GM23338 (cell line): ENCODE data around the gene FARS2. TPM values are rescaled to one million over a fixed set of nuclear protein-coding genes. Genes with fewer than 3 reads are reported as not detected.

Experiments used
- ATAC-seq: fragments of 200-7000 bp; cut with Tn5 transposase; 3 replicates; pipeline ENCODE4 v1.9.1; 2020
- DNase-seq: peaks from one replicate; pipeline ENCODE4 v3.0.0-alpha.2; 2015; ENCODE audit warnings: low spot score
- H2AFZ ChIP-seq: fragments of 200-600 bp; sonication (generic); 2 replicates; pipeline ENCODE4 v1.8.0; 2016; ENCODE audit warnings: antibody characterized with exemption, mild to moderate bottlenecking, moderate library complexity
- H3F3A ChIP-seq: fragments of 200-600 bp; sonication (generic); replicated peaks from 2 replicates; pipeline ENCODE4 v1.8.0; 2017; ENCODE audit warnings: antibody characterized with exemption, mixed run types, low read depth
- H3K27ac ChIP-seq: fragments of 200-600 bp; sonication (generic); 2 replicates; pipeline ENCODE4 v1.6.1; 2016; ENCODE audit warnings: low read depth
- H3K27me3 ChIP-seq: fragments of 200-600 bp; sonication (generic); 2 replicates; pipeline ENCODE4 v1.8.0; 2016; ENCODE audit warnings: mild to moderate bottlenecking, mixed run types, moderate library complexity; ENCODE audit not compliant: insufficient read depth
- H3K36me3 ChIP-seq: fragments of 200-600 bp; sonication (generic); 2 replicates; pipeline ENCODE4 v1.8.0; 2016; ENCODE audit warnings: mild to moderate bottlenecking; ENCODE audit not compliant: insufficient read depth
- H3K4me1 ChIP-seq: fragments of 200-600 bp; sonication (generic); 2 replicates; pipeline ENCODE4 v1.8.0; 2016; ENCODE audit warnings: mild to moderate bottlenecking, moderate library complexity; ENCODE audit not compliant: insufficient read depth
- H3K4me2 ChIP-seq: fragments of 200-600 bp; sonication (generic); 2 replicates; pipeline ENCODE4 v1.7.1; 2017; ENCODE audit warnings: mixed run types
- H3K4me3 ChIP-seq: fragments of 200-600 bp; sonication (generic); 2 replicates; pipeline ENCODE4 v1.6.1; 2016; ENCODE audit warnings: mixed run types
- H3K79me2 ChIP-seq: fragments of 200-600 bp; sonication (generic); replicated peaks from 2 replicates; pipeline ENCODE4 v1.8.0; 2017; ENCODE audit warnings: mild to moderate bottlenecking; ENCODE audit not compliant: insufficient read depth
- H3K9me2 ChIP-seq: fragments of 200-600 bp; sonication (generic); 2 replicates; pipeline ENCODE4 v1.8.0; 2017; ENCODE audit not compliant: insufficient read depth
- H4K20me1 ChIP-seq: fragments of 200-600 bp; sonication (generic); replicated peaks from 2 replicates; pipeline ENCODE4 v1.8.0; 2017; ENCODE audit warnings: mild to moderate bottlenecking; ENCODE audit not compliant: insufficient read depth
- H3K27ac Mint-ChIP-seq: 2 replicates; pipeline ENCODE4 v1.8.0; 2020; ENCODE audit warnings: inconsistent platforms, mild to moderate bottlenecking, moderate library complexity, mixed read lengths
- H3K27me3 Mint-ChIP-seq: 3 replicates; pipeline ENCODE4 v1.8.0; 2022; ENCODE audit warnings: low read depth, mild to moderate bottlenecking, moderate library complexity, mixed read lengths, inconsistent platforms; ENCODE audit not compliant: insufficient read depth, poor library complexity
- H3K36me3 Mint-ChIP-seq: 3 replicates; pipeline ENCODE4 v1.8.0; 2021; ENCODE audit warnings: low read depth, mild to moderate bottlenecking, inconsistent platforms, moderate library complexity, mixed read lengths
- H3K4me1 Mint-ChIP-seq: 3 replicates; pipeline ENCODE4 v1.8.0; 2020; ENCODE audit warnings: mild to moderate bottlenecking, inconsistent platforms, mixed read lengths
- H3K4me3 Mint-ChIP-seq: 3 replicates; pipeline ENCODE4 v1.8.0; 2021; ENCODE audit warnings: moderate library complexity, mild to moderate bottlenecking, inconsistent platforms, mixed read lengths
- H3K9me3 Mint-ChIP-seq: 3 replicates; pipeline ENCODE4 v1.8.0; 2020; ENCODE audit warnings: moderate library complexity, mild to moderate bottlenecking, inconsistent platforms, mixed read lengths
- CREB1 ChIP-seq: fragments of 250-450 bp; sonication (Bioruptor Pico); IDR thresholded peaks from 2 replicates; pipeline ENCODE4 v1.5.0; 2020; ENCODE audit warnings: low read depth, mild to moderate bottlenecking, moderate library complexity
- CTCF ChIP-seq, 2 experiments: fragments of 200-600 bp in 1 of 2; sonication (generic) in 1 of 2; conservative IDR thresholded peaks; 2 replicates each; pipeline versions ENCODE4 v1.5.1 to v1.6.1; 2016 to 2017; ENCODE audit warnings: antibody characterized with exemption in 2 of 2, low read depth in 2 of 2, mild to moderate bottlenecking in 2 of 2, moderate library complexity in 1 of 2
- ETS1 ChIP-seq: IDR thresholded peaks from 2 replicates; pipeline ENCODE4 v1.6.1; 2016; ENCODE audit warnings: antibody characterized with exemption
- EZH2 ChIP-seq: fragments of 200-600 bp; sonication (generic); IDR thresholded peaks from one replicate; pipeline ENCODE4 v1.8.0; 2017; ENCODE audit warnings: antibody characterized with exemption, mild to moderate bottlenecking, low read depth; ENCODE audit not compliant: unreplicated experiment
- EZH2phosphoT487 ChIP-seq: fragments of 200-600 bp; sonication (generic); IDR thresholded peaks from one replicate; pipeline ENCODE4 v1.8.1; 2018; ENCODE audit warnings: antibody characterized with exemption; ENCODE audit not compliant: unreplicated experiment
- JUNB ChIP-seq: IDR thresholded peaks from one replicate; pipeline ENCODE4 v1.6.1; 2016; ENCODE audit warnings: antibody characterized with exemption; ENCODE audit not compliant: unreplicated experiment
- NANOG ChIP-seq: IDR thresholded peaks from 2 replicates; pipeline ENCODE4 v1.6.1; 2016; ENCODE audit warnings: antibody characterized with exemption, borderline replicate concordance
- POLR2AphosphoS5 ChIP-seq: IDR thresholded peaks from 2 replicates; pipeline ENCODE4 v1.6.1; 2016; ENCODE audit warnings: antibody characterized with exemption, low read depth
- ZNF462 ChIP-seq: fragments of 250-450 bp; sonication (Bioruptor Pico); IDR thresholded peaks from 2 replicates; pipeline ENCODE4 v1.5.0; 2020; ENCODE audit warnings: mild to moderate bottlenecking, moderate library complexity
- polyA plus RNA-seq: library from polyadenylated mRNA; unstranded; fragments of >200 nt; fragmentation: Nextera tagmentation; extraction: Ambion mirVana; gene quantifications from 2 replicates; pipeline ENCODE4 v1.2.1, GENCODE V29; 2016
- total RNA-seq: library from RNA; depleted of rRNA; stranded (reverse); fragments of >200 nt; shearing (Covaris generic); gene quantifications from 2 replicates; pipeline ENCODE4 v1.2.3, GENCODE V29; 2014

Gene FARS2
- total and polyA plus RNA-seq, 2 experiments from 2014 or later, result 7.6 to 19.0 TPM

GRCh38 chr6:5693225-5694145, 432.2 kb downstream of the FARS2 start (continued):
- TF ChIP-seq ZNF462 (CRISPR knock-in tag) (no peak), ETS1 (no peak)

GRCh38 chr6:5695260-5696245, 434.2 kb downstream of the FARS2 start:
- Histone ChIP-seq H3K27me3 (no peaks in the 10 kb centered on the region), H3K36me3 (0 out of 2 replicates have a peak, but pooled peaks cover 3% of the 10 kb centered on the region), H3K4me1 (0 out of 2 replicates have a peak, but pooled peaks cover 2% of the 10 kb centered on the region), H3K4me2 (no peak overlapping the region), H3K4me3 (no peak overlapping the region), H2AFZ (no peak overlapping the region), H3F3A (no peaks in the 10 kb centered on the region), H3K27ac (no peak overlapping the region), H4K20me1 (no peaks in the 10 kb centered on the region), H3K79me2 (no peaks in the 10 kb centered on the region), H3K9me2 (no peaks in the 10 kb centered on the region)
- no peak for TF ChIP-seq EZH2
- TF ChIP-seq CTCF (conservative IDR thresholded peaks at IDR 0.05; ENCODE audit: low read depth in 2 of 2), result no peak
- no peak for TF ChIP-seq JUNB
- TF ChIP-seq EZH2phosphoT487, result no peak
- TF ChIP-seq NANOG, result no peak
- TF ChIP-seq POLR2AphosphoS5, result no peak
- no peak for TF ChIP-seq CREB1 (CRISPR knock-in tag)
- Mint-ChIP-seq H3K9me3 (peaks cover 35% of the 10 kb centered on the region), H3K36me3 (peaks cover 25% of the 10 kb centered on the region), H3K27ac (no peak overlapping the region), H3K4me1 (peaks cover 3% of the 10 kb centered on the region; the same call in 2 of the 3 replicates), H3K27me3 (peaks cover 5% of the 10 kb centered on the region), H3K4me3 (no peak overlapping the region)
- no peak for ATAC-seq
- no peak for DNase-seq
